Suprapubic skin (tissue), 4 donors: ENCODE measurements around the gene CALCOCO1.

Experiments used
- POLR2A ChIP-seq, 2 donors: fragments of 450-650 bp; IDR thresholded peaks; one replicate each; pipeline ENCODE4 v1.6.1; 2017; ENCODE audit warnings: antibody characterized with exemption in 2 of 2, mild to moderate bottlenecking in 2 of 2, moderate library complexity in 2 of 2
- POLR2AphosphoS5 ChIP-seq, 3 donors: sonication (generic); formaldehyde crosslinking; IDR thresholded peaks; one replicate each; pipeline ENCODE4 v1.6.1; 2017; ENCODE audit warnings: antibody characterized with exemption in 3 of 3

DNA sequence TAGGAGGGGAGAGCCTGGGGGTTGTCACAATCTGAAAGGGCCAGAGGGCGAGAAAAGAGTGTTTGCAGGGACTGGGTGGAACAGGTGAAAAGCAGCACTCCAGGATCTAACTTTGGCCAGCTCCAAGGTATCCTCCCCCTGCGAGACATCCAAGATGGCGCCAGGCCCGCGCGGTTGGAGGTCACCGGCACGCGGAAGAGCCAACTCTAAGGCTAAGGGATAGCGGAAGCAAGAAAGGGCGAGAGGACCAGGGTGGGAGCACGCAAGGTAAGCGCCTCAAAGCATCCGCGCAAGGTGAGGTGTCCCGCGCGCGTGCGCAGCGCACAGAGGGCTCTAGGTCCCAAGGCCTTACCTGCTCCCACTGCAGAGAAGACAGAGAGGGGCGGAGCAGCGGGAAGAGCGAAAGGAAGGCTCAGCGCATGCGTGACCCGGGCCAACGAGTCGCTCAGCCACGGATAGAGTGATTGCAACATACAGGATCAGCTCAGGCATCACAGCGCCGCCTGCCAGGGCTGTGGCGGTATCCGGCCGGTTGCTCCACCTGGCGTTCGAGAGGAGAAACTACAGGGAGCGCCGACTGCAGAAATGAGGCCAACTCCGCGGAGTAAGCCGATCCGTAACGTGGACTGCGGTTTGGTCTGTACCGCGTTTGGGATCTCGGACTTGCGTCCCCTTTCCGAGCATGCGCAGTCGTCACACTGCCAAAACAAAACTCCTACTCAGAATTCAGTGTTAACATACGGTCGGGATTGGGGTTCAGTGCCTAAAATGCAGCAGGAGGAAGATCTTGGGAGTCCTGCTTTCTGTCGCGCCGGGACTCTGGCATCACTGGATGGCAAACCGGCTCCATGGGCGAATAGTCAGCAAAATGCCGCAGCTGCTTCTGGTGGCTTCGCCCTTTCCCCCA, 51.3 kb downstream of the CALCOCO1 start, which contains the start of gene ATP5MC2:
- TF ChIP-seq POLR2A (IDR thresholded peaks at IDR 0.05) (peak in 1 of 2 donors; percentile 47), POLR2AphosphoS5 (IDR thresholded peaks at IDR 0.05) (peak in 2 of 3 donors; percentile 81 to 82)
